GM18508 (cell line): ENCODE results near the gene CACUL1.
"Not testable (repeated sequence)": the region's sequence is repeated elsewhere in the genome, so short reads cannot be mapped to it uniquely, and the experiment has no call there.

Experiments
- ATAC-seq: cut with Tn5 transposase; IDR thresholded peaks from one replicate; pipeline ENCODE4 v1.9.1; 2021; ENCODE audit warnings: moderate number of reproducible peaks; ENCODE audit not compliant: insufficient read depth, unreplicated experiment

CACUL1 gene

GRCh38 chr10:118769898-118770600 is 15.3 kb upstream of the CACUL1 start:
- ATAC-seq: no peak

GRCh38 chr10:118768041-118768919 is 13.5 kb upstream of the CACUL1 start:
- no peak for ATAC-seq

GRCh38 chr10:118767297-118768040 is 12.7 kb upstream of the CACUL1 start:
- no peak for ATAC-seq

- ATAC-seq: no peak
Observed at GRCh38 chr10:118764195-118764594, 9.4 kb upstream of the CACUL1 start.

GRCh38 chr10:118763202-118763988 is 8.6 kb upstream of the CACUL1 start:
- no peak for ATAC-seq

GRCh38 chr10:118760265-118760664 is 5.5 kb upstream of the CACUL1 start:
- no peak for ATAC-seq

- ATAC-seq: no peak
Observed at GRCh38 chr10:118758449-118758848, 3.7 kb upstream of the CACUL1 start.

GRCh38 chr10:118754229-118754555 is 578 bp downstream of the CACUL1 start:
- no peak for ATAC-seq

- ATAC-seq: no peak
Observed at GRCh38 chr10:118753331-118754228, 1.2 kb downstream of the CACUL1 start.

- ATAC-seq: no peak
Observed at GRCh38 chr10:118752409-118752808, 2.4 kb downstream of the CACUL1 start.

- ATAC-seq: no peak
Observed at GRCh38 chr10:118751265-118751664, 3.5 kb downstream of the CACUL1 start.

GRCh38 chr10:118748041-118748440 is 6.7 kb downstream of the CACUL1 start:
- no peak for ATAC-seq

GRCh38 chr10:118746246-118746645 is 8.5 kb downstream of the CACUL1 start:
- no peak for ATAC-seq

GRCh38 chr10:118745056-118745455 is 9.7 kb downstream of the CACUL1 start:
- no peak for ATAC-seq

GRCh38 chr10:118744346-118744918 is 10.3 kb downstream of the CACUL1 start:
- ATAC-seq: not testable (repeated sequence)

- ATAC-seq: no peak
Observed at GRCh38 chr10:118742782-118743181, 12.0 kb downstream of the CACUL1 start.

- no peak for ATAC-seq
Observed at GRCh38 chr10:118742032-118742431, 12.7 kb downstream of the CACUL1 start.

GRCh38 chr10:118738406-118738805 is 16.4 kb downstream of the CACUL1 start:
- ATAC-seq: no peak
